HL-60 (cell line): Measurements from ENCODE around the gene XRCC3.

Experiments
- DNase-seq, 2 experiments: peaks; one replicate each; pipeline ENCODE4 v3.0.0-alpha.2; 2010 to 2020; ENCODE audit warnings: low read depth in 1 of 2, low spot score in 1 of 2
- H3K27ac ChIP-seq: fragments of 250-450 bp; sonication (Bioruptor Pico); replicated peaks from 2 replicates; pipeline ENCODE4 v1.5.1; 2020; ENCODE audit warnings: mild to moderate bottlenecking, moderate library complexity
- H3K27me3 ChIP-seq: fragments of 250-450 bp; sonication (Bioruptor Pico); 2 replicates; pipeline ENCODE4 v1.5.1; 2021; ENCODE audit warnings: mild to moderate bottlenecking, moderate library complexity; ENCODE audit not compliant: insufficient read depth, poor library complexity, severe bottlenecking
- H3K4me3 ChIP-seq: replicated peaks from 2 replicates; pipeline ENCODE4 v1.5.1; 2011; ENCODE audit warnings: mild to moderate bottlenecking, control low read depth, low read length; ENCODE audit not compliant: insufficient read depth
- GABPA ChIP-seq: IDR thresholded peaks from 2 replicates; pipeline ENCODE4 v1.6.1; 2012; ENCODE audit warnings: low read depth
- POLR2AphosphoS5 ChIP-seq: IDR thresholded peaks from 2 replicates; pipeline ENCODE4 v1.6.1; 2012; ENCODE audit warnings: low read depth
- SPI1 ChIP-seq: IDR thresholded peaks from 2 replicates; pipeline ENCODE4 v1.6.1; 2012; ENCODE audit warnings: low read depth, mild to moderate bottlenecking, borderline replicate concordance
- TF ChIP-seq, protein P1 (sequence below): IDR thresholded peaks from one replicate; pipeline ENCODE4 v1.5.1; 2011; ENCODE audit warnings: low read length, control low read depth, inconsistent platforms; ENCODE audit not compliant: insufficient read depth
- TF ChIP-seq, protein P2 (sequence below): IDR thresholded peaks from 2 replicates; pipeline ENCODE4 v1.6.1; 2012; ENCODE audit warnings: low read depth; ENCODE audit not compliant: insufficient replicate concordance

Gene XRCC3

GRCh38 chr14:103734081-103734888 lies 19.0 kb upstream of the XRCC3 start:
- TF ChIP-seq, protein P1, sequence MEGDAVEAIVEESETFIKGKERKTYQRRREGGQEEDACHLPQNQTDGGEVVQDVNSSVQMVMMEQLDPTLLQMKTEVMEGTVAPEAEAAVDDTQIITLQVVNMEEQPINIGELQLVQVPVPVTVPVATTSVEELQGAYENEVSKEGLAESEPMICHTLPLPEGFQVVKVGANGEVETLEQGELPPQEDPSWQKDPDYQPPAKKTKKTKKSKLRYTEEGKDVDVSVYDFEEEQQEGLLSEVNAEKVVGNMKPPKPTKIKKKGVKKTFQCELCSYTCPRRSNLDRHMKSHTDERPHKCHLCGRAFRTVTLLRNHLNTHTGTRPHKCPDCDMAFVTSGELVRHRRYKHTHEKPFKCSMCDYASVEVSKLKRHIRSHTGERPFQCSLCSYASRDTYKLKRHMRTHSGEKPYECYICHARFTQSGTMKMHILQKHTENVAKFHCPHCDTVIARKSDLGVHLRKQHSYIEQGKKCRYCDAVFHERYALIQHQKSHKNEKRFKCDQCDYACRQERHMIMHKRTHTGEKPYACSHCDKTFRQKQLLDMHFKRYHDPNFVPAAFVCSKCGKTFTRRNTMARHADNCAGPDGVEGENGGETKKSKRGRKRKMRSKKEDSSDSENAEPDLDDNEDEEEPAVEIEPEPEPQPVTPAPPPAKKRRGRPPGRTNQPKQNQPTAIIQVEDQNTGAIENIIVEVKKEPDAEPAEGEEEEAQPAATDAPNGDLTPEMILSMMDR: no peak
- TF ChIP-seq SPI1: no peak
- no peak for TF ChIP-seq POLR2AphosphoS5
- TF ChIP-seq, protein P2, sequence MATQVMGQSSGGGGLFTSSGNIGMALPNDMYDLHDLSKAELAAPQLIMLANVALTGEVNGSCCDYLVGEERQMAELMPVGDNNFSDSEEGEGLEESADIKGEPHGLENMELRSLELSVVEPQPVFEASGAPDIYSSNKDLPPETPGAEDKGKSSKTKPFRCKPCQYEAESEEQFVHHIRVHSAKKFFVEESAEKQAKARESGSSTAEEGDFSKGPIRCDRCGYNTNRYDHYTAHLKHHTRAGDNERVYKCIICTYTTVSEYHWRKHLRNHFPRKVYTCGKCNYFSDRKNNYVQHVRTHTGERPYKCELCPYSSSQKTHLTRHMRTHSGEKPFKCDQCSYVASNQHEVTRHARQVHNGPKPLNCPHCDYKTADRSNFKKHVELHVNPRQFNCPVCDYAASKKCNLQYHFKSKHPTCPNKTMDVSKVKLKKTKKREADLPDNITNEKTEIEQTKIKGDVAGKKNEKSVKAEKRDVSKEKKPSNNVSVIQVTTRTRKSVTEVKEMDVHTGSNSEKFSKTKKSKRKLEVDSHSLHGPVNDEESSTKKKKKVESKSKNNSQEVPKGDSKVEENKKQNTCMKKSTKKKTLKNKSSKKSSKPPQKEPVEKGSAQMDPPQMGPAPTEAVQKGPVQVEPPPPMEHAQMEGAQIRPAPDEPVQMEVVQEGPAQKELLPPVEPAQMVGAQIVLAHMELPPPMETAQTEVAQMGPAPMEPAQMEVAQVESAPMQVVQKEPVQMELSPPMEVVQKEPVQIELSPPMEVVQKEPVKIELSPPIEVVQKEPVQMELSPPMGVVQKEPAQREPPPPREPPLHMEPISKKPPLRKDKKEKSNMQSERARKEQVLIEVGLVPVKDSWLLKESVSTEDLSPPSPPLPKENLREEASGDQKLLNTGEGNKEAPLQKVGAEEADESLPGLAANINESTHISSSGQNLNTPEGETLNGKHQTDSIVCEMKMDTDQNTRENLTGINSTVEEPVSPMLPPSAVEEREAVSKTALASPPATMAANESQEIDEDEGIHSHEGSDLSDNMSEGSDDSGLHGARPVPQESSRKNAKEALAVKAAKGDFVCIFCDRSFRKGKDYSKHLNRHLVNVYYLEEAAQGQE: no peak
- Histone ChIP-seq H3K27ac (no peak overlapping the region), H3K27me3 (no peaks in the 10 kb centered on the region), H3K4me3 (no peak overlapping the region)
- DNase-seq: no peak

DNA sequence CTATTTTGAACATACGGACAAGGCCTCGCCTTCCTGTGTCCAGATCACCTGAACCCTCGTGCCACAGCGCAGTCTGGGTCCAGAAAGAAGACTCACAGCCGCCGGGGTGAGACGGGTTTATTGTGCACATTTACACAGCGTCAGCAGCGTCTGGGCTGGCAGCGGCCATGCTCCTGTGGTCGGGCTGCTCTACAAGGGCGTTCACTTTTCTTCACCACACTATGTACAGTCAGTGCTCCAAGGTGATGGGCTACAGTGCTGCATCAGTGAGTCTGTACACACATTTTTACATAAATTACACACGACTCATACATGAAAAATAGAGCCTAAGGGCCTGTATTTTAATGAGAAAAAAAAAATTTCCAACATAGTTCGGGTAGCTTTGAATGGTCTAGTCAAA lies 18.4 kb upstream of the XRCC3 start:
- no peak for DNase-seq
- Histone ChIP-seq H3K27me3 (no peaks in the 10 kb centered on the region), H3K4me3 (no peak overlapping the region), H3K27ac (no peak overlapping the region)
- TF ChIP-seq POLR2AphosphoS5: no peak
- TF ChIP-seq SPI1: no peak
- TF ChIP-seq, protein P1: no peak
- TF ChIP-seq, protein P2: no peak
- no peak for TF ChIP-seq GABPA

- DNase-seq: no peak
- Histone ChIP-seq H3K4me3 (no peak overlapping the region), H3K27ac (no peak overlapping the region), H3K27me3 (no peaks in the 10 kb centered on the region)
- no peak for TF ChIP-seq POLR2AphosphoS5
Observed at GRCh38 chr14:103732868-103733620, 17.8 kb upstream of the XRCC3 start.

DNA sequence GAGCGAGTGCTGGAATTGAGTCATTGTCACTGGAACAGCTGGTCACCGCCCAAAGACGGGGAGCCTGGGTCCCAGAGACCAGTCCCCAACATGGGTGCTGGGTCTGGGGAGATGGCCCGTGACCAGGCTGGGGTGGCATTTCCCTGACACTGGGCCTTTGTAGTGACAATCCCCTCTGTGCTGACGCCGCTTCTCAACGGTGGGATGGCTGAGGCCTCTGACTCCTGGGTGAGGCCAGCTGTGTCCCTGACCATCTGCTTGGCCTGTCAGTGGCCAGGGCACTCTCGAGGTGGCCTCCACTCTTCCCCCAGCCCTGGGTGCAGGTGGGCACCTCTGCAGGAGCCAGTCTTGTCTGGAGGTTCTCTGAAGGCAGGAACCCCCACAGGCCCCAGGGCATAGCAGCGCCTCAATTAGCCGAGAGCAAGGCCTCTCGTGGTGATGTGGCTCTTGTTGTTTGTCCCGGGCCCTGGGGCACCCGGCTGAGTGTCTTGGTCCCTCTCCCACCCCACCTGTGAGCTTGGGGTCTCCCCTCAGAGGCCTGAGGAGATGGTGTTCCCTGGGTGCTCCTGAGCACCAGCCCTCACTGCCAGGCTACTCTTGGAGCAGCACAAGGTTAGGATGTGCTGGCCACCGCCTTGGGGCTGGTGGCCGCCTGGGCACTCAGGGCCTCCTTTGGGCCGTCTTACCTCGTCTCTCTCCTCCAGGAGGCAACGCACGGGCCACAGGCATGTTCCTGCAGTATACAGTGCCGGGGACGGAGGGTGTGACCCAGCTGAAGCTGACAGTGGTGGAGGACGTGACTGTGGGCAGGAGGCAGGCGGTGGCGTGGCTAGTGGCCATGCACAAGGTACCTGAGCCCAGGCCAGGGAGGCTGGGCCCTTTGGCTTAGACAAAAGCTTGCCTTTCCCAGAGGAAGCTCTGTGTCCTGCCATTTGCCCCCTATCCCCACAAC lies 16.9 kb upstream of the XRCC3 start:
- DNase-seq: no peak
- no peak for TF ChIP-seq SPI1
- TF ChIP-seq, protein P1: no peak
- TF ChIP-seq, protein P2: no peak
- TF ChIP-seq GABPA: no peak
- TF ChIP-seq POLR2AphosphoS5: no peak
- no peak overlapping the region for H3K4me3 ChIP-seq
- no peaks in the 10 kb centered on the region for H3K27me3 ChIP-seq
- no peak overlapping the region for H3K27ac ChIP-seq
